SU-DHL-6 (cell line): ENCODE results near the gene SH3RF2.

Experiments used
- H2AFZ ChIP-seq: fragments of 200-600 bp; sonication (generic); 2 replicates; pipeline ENCODE4 v1.6.1; 2014; ENCODE audit warnings: low read depth, mild to moderate bottlenecking, moderate library complexity, mixed read lengths, antibody characterized with exemption, low read length; ENCODE audit not compliant: severe bottlenecking
- H3F3A ChIP-seq: fragments of 200-600 bp; shearing (Covaris generic); 2 replicates; pipeline ENCODE4 v1.6.0; 2016; ENCODE audit warnings: antibody characterized with exemption, mild to moderate bottlenecking; ENCODE audit not compliant: insufficient read depth
- H3K27ac ChIP-seq: fragments of 200-600 bp; sonication (generic); 2 replicates; pipeline ENCODE4 v1.5.1; 2016; ENCODE audit warnings: low read depth, mild to moderate bottlenecking, low read length, moderate library complexity, mixed read lengths
- H3K27me3 ChIP-seq: fragments of 200-600 bp; sonication (generic), shearing (Covaris generic); 2 replicates; pipeline ENCODE4 v1.6.0; 2014; ENCODE audit warnings: mild to moderate bottlenecking, low read length
- H3K36me3 ChIP-seq: fragments of 200-600 bp; sonication (generic); 2 replicates; pipeline ENCODE4 v1.6.1; 2014; ENCODE audit warnings: mild to moderate bottlenecking, low read length, mixed read lengths
- H3K4me2 ChIP-seq: fragments of 300-600, 200-600 bp; shearing (Covaris generic), sonication (generic); 2 replicates; pipeline ENCODE4 v1.6.0; 2014; ENCODE audit warnings: low read length, low read depth, mild to moderate bottlenecking; ENCODE audit not compliant: poor library complexity, severe bottlenecking
- H3K4me3 ChIP-seq: fragments of 200-600 bp; sonication (generic); 2 replicates; pipeline ENCODE4 v1.5.1; 2014; ENCODE audit warnings: antibody characterized with exemption, low read length, mild to moderate bottlenecking, mixed read lengths; ENCODE audit not compliant: insufficient read depth, poor library complexity, severe bottlenecking
- H3K79me2 ChIP-seq: fragments of 200-600 bp; sonication (generic); 2 replicates; pipeline ENCODE4 v1.6.1; 2014; ENCODE audit warnings: mild to moderate bottlenecking, low read length, moderate library complexity; ENCODE audit not compliant: insufficient read depth
- H3K9ac ChIP-seq: fragments of 200-600 bp; sonication (generic); 2 replicates; pipeline ENCODE4 v1.7.0; 2014; ENCODE audit warnings: mild to moderate bottlenecking, low read length
- H3K9me2 ChIP-seq: fragments of 200-600 bp; sonication (generic); replicated peaks from 2 replicates; pipeline ENCODE4 v1.6.1; 2014; ENCODE audit warnings: low read length; ENCODE audit not compliant: insufficient read depth
- H3K9me3 ChIP-seq: fragments of 200-600 bp; sonication (generic); 2 replicates; pipeline ENCODE4 v1.6.1; 2014; ENCODE audit warnings: low read length, mixed read lengths; ENCODE audit not compliant: insufficient read depth
- H4K20me1 ChIP-seq: fragments of 200-600 bp; sonication (generic); 2 replicates; pipeline ENCODE4 v1.6.1; 2014; ENCODE audit warnings: low read depth, mild to moderate bottlenecking, antibody characterized with exemption, low read length, moderate library complexity, mixed read lengths
- EZH2phosphoT487 ChIP-seq: fragments of 200-600 bp; sonication (generic), shearing (Covaris generic); conservative IDR thresholded peaks from 2 replicates; pipeline ENCODE4 v1.6.1; 2018; ENCODE audit warnings: mild to moderate bottlenecking, antibody characterized with exemption, low read length, moderate library complexity, mixed read lengths
- TF ChIP-seq, protein P1 (sequence below): fragments of 200-600 bp; sonication (generic); IDR thresholded peaks from one replicate; pipeline ENCODE4 v1.5.1; 2017; ENCODE audit warnings: antibody characterized with exemption, mild to moderate bottlenecking, low read length, moderate library complexity; ENCODE audit not compliant: insufficient read depth, poor library complexity, severe bottlenecking

The SH3RF2 gene

DNA sequence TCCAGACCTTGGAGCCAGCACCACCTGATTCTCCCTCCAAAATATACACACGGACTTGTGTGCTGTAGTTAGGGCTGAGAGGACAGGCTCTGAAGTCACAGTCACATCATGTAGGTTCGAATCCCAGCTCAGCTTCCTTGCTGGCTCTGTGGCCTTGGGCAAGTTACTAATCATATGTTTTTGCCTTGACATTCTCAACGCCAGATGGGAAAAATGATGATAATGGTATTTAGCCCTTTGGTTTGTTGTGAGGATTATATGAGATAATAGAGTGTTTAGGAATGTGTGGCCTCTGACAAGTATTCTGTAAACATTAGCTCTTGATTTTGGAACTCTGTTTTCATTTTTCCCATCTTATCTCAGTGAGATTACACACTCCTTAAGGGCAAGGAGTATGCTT is 96.5 kb downstream of the SH3RF2 start:
- Histone ChIP-seq H3K27ac (no peak overlapping the region), H3K4me3 (no peak overlapping the region), H4K20me1 (no peaks in the 10 kb centered on the region), H2AFZ (no peak overlapping the region), H3F3A (no peaks in the 10 kb centered on the region), H3K9ac (no peak overlapping the region), H3K4me2 (no peak overlapping the region), H3K27me3 (no peaks in the 10 kb centered on the region), H3K79me2 (no peaks in the 10 kb centered on the region), H3K9me3 (no peaks in the 10 kb centered on the region), H3K36me3 (no peaks in the 10 kb centered on the region), H3K9me2 (no peaks in the 10 kb centered on the region)
- TF ChIP-seq, protein P1, sequence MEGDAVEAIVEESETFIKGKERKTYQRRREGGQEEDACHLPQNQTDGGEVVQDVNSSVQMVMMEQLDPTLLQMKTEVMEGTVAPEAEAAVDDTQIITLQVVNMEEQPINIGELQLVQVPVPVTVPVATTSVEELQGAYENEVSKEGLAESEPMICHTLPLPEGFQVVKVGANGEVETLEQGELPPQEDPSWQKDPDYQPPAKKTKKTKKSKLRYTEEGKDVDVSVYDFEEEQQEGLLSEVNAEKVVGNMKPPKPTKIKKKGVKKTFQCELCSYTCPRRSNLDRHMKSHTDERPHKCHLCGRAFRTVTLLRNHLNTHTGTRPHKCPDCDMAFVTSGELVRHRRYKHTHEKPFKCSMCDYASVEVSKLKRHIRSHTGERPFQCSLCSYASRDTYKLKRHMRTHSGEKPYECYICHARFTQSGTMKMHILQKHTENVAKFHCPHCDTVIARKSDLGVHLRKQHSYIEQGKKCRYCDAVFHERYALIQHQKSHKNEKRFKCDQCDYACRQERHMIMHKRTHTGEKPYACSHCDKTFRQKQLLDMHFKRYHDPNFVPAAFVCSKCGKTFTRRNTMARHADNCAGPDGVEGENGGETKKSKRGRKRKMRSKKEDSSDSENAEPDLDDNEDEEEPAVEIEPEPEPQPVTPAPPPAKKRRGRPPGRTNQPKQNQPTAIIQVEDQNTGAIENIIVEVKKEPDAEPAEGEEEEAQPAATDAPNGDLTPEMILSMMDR = no peak
- TF ChIP-seq EZH2phosphoT487 = no peak

DNA sequence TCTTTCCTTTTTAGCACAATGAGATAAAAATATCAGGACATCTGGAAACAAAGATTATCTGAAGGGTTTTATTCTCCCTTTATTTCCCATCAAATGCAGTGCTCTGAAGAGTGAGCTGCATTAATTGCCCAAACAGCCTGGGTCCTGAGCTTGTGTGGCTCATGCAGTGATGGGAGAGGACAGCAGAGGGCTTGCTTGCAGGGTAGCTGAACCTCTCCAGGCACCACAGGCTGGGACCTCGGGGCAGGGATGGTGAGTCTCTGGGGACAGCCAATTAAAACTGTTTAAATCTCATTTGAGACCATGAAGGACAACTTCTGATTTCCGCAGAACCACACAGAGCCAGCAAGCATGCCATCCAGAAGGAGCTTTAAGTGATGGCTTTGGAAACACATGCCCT is 97.7 kb downstream of the SH3RF2 start:
- Histone ChIP-seq H3K4me3 (no peak overlapping the region), H3K9ac (no peak overlapping the region), H2AFZ (no peak overlapping the region), H3K27ac (no peak overlapping the region), H3K36me3 (no peaks in the 10 kb centered on the region), H3K9me2 (no peaks in the 10 kb centered on the region), H3F3A (no peaks in the 10 kb centered on the region), H3K79me2 (no peaks in the 10 kb centered on the region), H3K27me3 (no peaks in the 10 kb centered on the region), H3K9me3 (no peaks in the 10 kb centered on the region), H3K4me2 (no peak overlapping the region), H4K20me1 (no peaks in the 10 kb centered on the region)
- TF ChIP-seq EZH2phosphoT487 = no peak
- TF ChIP-seq, protein P1 = no peak

DNA sequence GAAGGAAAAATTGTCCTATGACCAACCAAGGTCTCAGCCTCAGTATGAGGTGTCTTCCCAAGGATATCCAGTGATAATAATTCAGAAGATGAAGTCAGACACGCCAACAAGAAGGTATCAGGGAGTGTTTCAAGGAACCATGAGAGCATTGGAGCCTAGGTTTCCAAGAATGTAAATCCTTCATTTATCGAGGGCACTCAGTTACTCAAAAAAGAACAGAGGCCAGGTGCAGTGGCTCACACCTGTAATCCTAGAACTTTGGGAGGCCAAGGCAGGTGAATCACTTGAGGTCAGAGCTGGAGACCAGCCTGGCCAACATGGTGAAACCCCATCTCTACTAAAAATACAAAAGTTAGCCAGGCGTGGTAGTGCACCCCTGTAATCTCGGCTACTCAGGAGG is 98.2 kb downstream of the SH3RF2 start:
- Histone ChIP-seq H3K9me3 (no peaks in the 10 kb centered on the region), H3K27ac (no peak overlapping the region), H3K9ac (no peak overlapping the region), H3K27me3 (no peaks in the 10 kb centered on the region), H3K9me2 (no peaks in the 10 kb centered on the region), H3K4me3 (no peak overlapping the region), H3K36me3 (no peaks in the 10 kb centered on the region), H2AFZ (no peak overlapping the region), H3K4me2 (no peak overlapping the region), H3F3A (no peaks in the 10 kb centered on the region), H3K79me2 (no peaks in the 10 kb centered on the region), H4K20me1 (no peaks in the 10 kb centered on the region)
- TF ChIP-seq, protein P1 = no peak
- no peak for TF ChIP-seq EZH2phosphoT487
